Thyroid gland (tissue), 4 donors: Measurements from ENCODE around the gene TSHZ2.

Source experiments
- POLR2A ChIP-seq, 2 donors: fragments of 450-650 bp; IDR thresholded peaks; one replicate each; pipeline ENCODE4 v1.6.1; 2017; ENCODE audit warnings: antibody characterized with exemption in 2 of 2, mild to moderate bottlenecking in 2 of 2, moderate library complexity in 1 of 2
- TF ChIP-seq, protein P1 (sequence below), 6 experiments: fragments of 200-600 bp in 3 of 6; fragments of 450-650 bp in 3 of 6; sonication (generic) in 3 of 6; IDR thresholded peaks; one replicate each; pipeline ENCODE4 v1.5.1; 2016 to 2019; ENCODE audit warnings: antibody characterized with exemption in 6 of 6, mild to moderate bottlenecking in 2 of 6, inconsistent platforms in 1 of 6, moderate library complexity in 1 of 6

GRCh38 chr20:53223626-53224172 is 251.5 kb downstream of the TSHZ2 start:
- TF ChIP-seq, protein P1, sequence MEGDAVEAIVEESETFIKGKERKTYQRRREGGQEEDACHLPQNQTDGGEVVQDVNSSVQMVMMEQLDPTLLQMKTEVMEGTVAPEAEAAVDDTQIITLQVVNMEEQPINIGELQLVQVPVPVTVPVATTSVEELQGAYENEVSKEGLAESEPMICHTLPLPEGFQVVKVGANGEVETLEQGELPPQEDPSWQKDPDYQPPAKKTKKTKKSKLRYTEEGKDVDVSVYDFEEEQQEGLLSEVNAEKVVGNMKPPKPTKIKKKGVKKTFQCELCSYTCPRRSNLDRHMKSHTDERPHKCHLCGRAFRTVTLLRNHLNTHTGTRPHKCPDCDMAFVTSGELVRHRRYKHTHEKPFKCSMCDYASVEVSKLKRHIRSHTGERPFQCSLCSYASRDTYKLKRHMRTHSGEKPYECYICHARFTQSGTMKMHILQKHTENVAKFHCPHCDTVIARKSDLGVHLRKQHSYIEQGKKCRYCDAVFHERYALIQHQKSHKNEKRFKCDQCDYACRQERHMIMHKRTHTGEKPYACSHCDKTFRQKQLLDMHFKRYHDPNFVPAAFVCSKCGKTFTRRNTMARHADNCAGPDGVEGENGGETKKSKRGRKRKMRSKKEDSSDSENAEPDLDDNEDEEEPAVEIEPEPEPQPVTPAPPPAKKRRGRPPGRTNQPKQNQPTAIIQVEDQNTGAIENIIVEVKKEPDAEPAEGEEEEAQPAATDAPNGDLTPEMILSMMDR (IDR thresholded peaks at IDR 0.05): no peak
- TF ChIP-seq POLR2A (IDR thresholded peaks at IDR 0.05): no peak
